DOHH2 (cell line): ENCODE data around the gene OSBPL8.

Experiments
- H3F3A ChIP-seq: fragments of 200-600 bp; sonication (generic), shearing (Covaris generic); 2 replicates; pipeline ENCODE4 v1.6.0; 2016; ENCODE audit warnings: antibody characterized with exemption, mild to moderate bottlenecking; ENCODE audit not compliant: control insufficient read depth, insufficient read depth
- H3K27ac ChIP-seq: fragments of 200-600 bp; sonication (generic); 2 replicates; pipeline ENCODE4 v1.5.1; 2014; ENCODE audit warnings: low read depth, mild to moderate bottlenecking, low read length, moderate library complexity
- H3K27me3 ChIP-seq: fragments of 200-600 bp; sonication (generic); 2 replicates; pipeline ENCODE4 v1.6.1; 2014; ENCODE audit warnings: mild to moderate bottlenecking, low read length, mixed read lengths; ENCODE audit not compliant: control insufficient read depth
- H3K36me3 ChIP-seq: fragments of 200-600 bp; sonication (generic); 2 replicates; pipeline ENCODE4 v1.6.1; 2014; ENCODE audit warnings: mild to moderate bottlenecking, low read length, moderate library complexity, mixed read lengths; ENCODE audit not compliant: control insufficient read depth
- H3K4me1 ChIP-seq: fragments of 200-600 bp; sonication (generic); 2 replicates; pipeline ENCODE4 v1.6.1; 2014; ENCODE audit warnings: mild to moderate bottlenecking, low read length, mixed read lengths; ENCODE audit not compliant: control insufficient read depth
- H3K4me2 ChIP-seq: fragments of 200-600 bp; sonication (generic); 2 replicates; pipeline ENCODE4 v1.6.0; 2014; ENCODE audit warnings: mild to moderate bottlenecking, low read length, moderate library complexity
- H3K4me3 ChIP-seq: fragments of 200-600 bp; sonication (generic); 2 replicates; pipeline ENCODE4 v1.5.1; 2014; ENCODE audit warnings: mild to moderate bottlenecking, low read length, mixed read lengths
- H3K79me2 ChIP-seq: fragments of 200-600 bp; sonication (generic); 2 replicates; pipeline ENCODE4 v1.6.1; 2014; ENCODE audit warnings: mild to moderate bottlenecking, low read length, mixed read lengths; ENCODE audit not compliant: control insufficient read depth
- H3K9me2 ChIP-seq: fragments of 200-600 bp; sonication (generic); replicated peaks from 2 replicates; pipeline ENCODE4 v1.6.1; 2014; ENCODE audit warnings: mild to moderate bottlenecking, low read length, mixed read lengths; ENCODE audit not compliant: control insufficient read depth
- H3K9me3 ChIP-seq: fragments of 200-600 bp; sonication (generic); 2 replicates; pipeline ENCODE4 v1.6.1; 2014; ENCODE audit warnings: antibody characterized with exemption, low read length, mixed read lengths; ENCODE audit not compliant: control insufficient read depth, insufficient read depth
- H4K20me1 ChIP-seq: fragments of 200-600 bp; sonication (generic); 2 replicates; pipeline ENCODE4 v1.6.0; 2014; ENCODE audit warnings: low read depth, mild to moderate bottlenecking, antibody characterized with exemption, low read length, moderate library complexity; ENCODE audit not compliant: control insufficient read depth, insufficient read depth
- CTCF ChIP-seq: fragments of 200-600 bp; sonication (generic); IDR thresholded peaks from one replicate; pipeline ENCODE4 v1.5.1; 2014; ENCODE audit warnings: antibody characterized with exemption, mild to moderate bottlenecking, low read depth, low read length; ENCODE audit not compliant: poor library complexity, severe bottlenecking
- EZH2phosphoT487 ChIP-seq: fragments of 200-600 bp; sonication (generic); IDR thresholded peaks from 2 replicates; pipeline ENCODE4 v1.6.1; 2017; ENCODE audit warnings: borderline replicate concordance, mild to moderate bottlenecking, antibody characterized with exemption, low read length, moderate library complexity, mixed read lengths

OSBPL8 gene

GRCh38 chr12:76303365-76303764 is 256.2 kb downstream of the OSBPL8 start:
- TF ChIP-seq EZH2phosphoT487 (no peak), CTCF (no peak)
- Histone ChIP-seq H4K20me1 (no peaks in the 10 kb centered on the region), H3K4me3 (no peak overlapping the region), H3K27me3 (no peaks in the 10 kb centered on the region), H3K79me2 (no peaks in the 10 kb centered on the region), H3K36me3 (no peaks in the 10 kb centered on the region), H3K4me1 (no peaks in the 10 kb centered on the region), H3K4me2 (no peak overlapping the region), H3F3A (no peaks in the 10 kb centered on the region), H3K27ac (no peak overlapping the region), H3K9me2 (no peaks in the 10 kb centered on the region), H3K9me3 (no peaks in the 10 kb centered on the region)
